CD4-positive, alpha-beta T cell treated with Interferon alpha-2 for 1 hour (primary cell): Measurements from ENCODE around the gene PRTFDC1.
A peak's percentile ranks its signal among the peaks of the same experiment; 100 is the strongest.
"Not testable (repeated sequence)": the region's sequence is repeated elsewhere in the genome, so short reads cannot be mapped to it uniquely, and the experiment has no call there.

Experiments
- DNase-seq, 2 donors: peaks; one replicate each; pipeline ENCODE4 v3.0.0-alpha.2; 2020 to 2022

The PRTFDC1 gene

GRCh38 chr10:24963521-24964041 lies 11.2 kb upstream of the PRTFDC1 start:
- no peak for DNase-seq

GRCh38 chr10:24962995-24963394 lies 10.6 kb upstream of the PRTFDC1 start:
- no peak for DNase-seq

DNA sequence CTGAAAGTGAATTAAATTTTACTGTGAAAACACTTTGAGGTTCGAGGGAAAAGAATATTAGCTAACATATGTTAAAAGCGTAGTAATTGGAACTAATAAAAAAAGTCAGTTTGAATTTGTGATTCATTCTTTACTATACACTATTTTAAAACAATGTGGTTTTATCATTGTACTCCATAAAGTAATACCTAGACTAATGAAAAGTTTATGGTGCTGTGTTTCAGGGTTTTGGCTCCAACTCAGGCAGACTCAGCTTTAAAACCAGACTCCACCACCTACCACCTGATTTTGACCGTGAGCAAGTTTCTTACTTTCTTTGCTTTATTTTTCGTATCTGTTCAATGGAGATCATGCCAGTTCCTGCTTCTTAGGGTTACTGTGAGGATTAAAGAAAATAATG lies 9.2 kb upstream of the PRTFDC1 start:
- DNase-seq: no peak

DNA sequence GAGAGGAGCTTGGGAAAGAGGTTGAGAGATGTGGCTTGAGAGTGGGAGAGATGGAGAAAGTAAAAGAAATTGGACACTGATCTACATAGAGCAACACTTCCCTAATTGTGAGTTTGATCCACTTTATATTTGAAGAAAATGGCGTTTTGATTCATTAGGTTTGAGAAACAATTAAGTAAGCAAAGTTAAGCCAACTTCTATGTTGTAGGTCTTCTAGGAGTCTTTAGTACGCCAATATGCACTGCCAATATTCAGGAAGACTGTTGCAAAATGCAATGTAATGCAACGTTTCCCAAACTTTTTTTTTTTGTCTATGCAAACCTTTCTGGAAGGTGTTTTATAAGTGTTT lies 7.0 kb upstream of the PRTFDC1 start:
- no peak for DNase-seq

GRCh38 chr10:24958721-24959381 lies 6.4 kb upstream of the PRTFDC1 start:
- no peak for DNase-seq

DNA sequence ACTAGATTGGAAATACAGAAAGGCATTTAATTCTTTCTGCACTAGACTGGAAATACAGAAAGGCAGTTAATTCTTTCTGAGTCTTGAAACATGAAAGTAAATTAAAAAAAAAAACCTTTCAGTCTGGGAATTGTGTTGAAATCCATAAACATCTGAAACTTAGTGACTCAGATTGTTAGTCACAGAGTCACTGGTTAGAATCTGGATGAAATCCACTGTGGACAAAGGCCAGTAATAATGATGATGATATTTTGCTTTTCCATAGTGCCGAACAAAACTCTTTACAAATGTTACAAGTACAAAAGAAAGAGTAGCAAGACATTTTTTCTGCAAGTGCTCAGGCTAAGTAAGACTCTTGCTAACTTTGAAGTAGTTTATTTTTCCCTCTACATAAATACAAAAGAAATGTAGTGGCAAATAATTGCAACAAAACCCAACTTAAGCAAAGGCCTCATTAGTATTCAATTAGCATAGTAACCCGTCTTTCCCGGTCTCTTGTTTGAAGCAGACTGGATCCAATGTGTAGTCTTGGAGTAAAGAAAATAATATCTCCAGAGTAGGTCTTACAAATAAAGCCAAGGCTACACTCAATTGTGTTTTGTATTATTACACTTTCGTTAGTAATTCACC lies 5.8 kb upstream of the PRTFDC1 start:
- no peak for DNase-seq

DNA sequence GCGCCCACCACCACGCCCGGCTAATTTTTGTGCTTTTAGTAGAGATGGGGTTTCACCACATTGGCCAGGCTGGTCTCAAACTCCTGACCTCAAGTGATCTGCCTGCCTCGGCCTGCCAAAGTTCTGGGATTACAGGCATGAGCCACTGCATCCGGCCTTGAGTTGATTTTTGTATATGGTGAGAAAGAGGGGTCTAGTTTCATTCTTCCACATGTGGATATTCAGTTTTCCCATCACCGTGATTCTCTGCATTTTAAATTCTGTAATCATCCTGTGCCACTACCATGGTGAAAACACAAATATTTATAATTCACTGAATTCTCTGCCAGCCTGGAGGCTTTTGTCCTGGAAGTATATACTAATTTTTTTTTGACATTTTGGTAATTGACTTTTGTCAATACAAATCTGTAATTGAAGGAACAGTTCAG lies 5.2 kb upstream of the PRTFDC1 start:
- DNase-seq: not testable (repeated sequence)

GRCh38 chr10:24953675-24954074 lies 1.3 kb upstream of the PRTFDC1 start:
- DNase-seq: no peak

DNA sequence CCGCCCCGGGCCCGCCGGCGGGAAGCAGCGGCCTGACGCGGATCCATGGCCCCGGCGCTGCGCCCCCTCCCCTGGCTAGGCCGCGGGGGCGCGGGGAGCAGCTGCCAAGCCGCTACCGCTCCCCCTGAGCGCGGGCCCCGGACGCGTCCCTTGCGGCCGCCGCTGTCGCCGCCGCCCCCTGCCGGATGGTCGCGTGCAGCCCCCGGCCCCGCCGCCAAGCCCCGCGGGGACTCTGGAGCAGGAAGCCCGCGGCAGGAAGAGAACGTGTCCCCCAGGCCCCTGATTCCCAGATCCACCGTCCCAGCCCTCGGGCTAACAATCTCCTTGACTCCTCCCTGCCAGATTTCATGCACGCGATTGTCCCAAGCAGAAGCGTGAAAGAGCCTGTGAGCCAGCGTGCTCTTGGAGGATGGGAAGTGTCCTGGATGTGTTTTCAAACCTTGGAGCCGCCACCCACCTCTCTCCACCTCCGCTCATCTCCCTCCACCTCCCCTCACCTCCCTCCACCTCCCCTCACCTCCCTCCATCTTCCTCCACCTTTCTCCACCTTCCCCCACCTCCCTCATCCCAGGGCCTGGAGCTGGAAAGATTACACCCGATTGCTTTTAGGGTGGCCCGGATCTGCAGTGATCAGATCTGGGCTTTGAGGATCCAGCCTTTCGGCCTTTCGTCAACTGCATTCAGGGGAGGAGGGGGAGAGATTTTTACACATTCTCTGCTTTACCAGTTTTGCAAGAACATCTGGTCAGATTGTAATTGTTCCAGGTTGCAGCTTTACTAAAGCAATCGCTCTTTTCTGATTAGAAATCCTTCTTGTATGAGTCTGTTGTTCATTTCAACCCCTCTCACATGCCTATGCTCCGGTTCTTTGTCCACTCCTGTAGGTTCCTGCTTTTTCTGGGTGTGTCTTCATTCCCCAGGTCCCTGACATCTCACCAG lies 570 bp upstream of the PRTFDC1 start:
- DNase-seq: peak; percentile 27 to 63

DNA sequence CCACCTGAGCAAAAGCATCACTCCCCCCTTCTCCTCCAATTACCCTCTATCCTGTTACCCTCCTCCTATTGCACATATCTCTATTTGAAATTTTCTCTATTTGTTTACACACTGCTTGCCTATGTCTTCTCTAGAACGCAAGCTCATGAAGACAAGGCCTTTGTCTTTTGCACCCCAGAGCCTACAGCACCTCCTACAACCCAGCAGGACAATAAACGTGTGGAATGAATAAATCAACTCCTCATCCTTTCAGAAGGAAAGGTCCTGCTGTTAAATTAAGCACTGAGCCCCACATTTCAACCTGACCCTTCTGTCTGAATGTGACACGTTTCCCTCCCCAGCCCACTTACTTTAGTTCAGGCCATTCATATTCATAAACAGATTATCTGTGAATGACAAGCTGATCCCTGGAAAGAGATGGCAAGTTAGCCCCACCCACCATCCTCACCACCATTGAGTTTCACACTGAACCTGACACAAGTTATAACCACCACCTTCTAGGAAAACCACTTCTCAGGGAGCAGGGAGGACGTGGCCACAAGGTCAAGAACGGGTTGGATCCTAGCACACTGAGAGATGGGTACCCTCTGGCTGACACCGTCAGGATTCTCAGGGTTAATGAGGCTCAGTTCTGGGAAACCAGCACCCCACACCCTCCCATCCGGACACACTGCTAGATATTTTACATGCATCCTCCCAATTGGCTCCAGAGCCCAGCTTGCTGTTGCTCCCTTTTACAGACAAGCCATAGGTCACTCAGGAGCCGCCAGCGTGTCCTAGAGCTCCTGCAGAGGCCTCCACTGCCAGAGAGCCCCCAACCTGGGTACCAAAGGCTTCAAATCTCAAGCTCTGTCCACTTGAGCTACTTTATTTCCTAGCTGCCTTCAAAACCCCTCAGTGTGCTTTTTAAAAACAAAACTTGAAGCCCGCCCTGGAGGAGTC lies 934 bp downstream of the PRTFDC1 start:
- DNase-seq: peak in 1 of 2 donors; percentile 5

GRCh38 chr10:24950439-24950838 lies 2.0 kb downstream of the PRTFDC1 start:
- DNase-seq: no peak

GRCh38 chr10:24949616-24950015 lies 2.8 kb downstream of the PRTFDC1 start:
- no peak for DNase-seq

- no peak for DNase-seq
Observed at GRCh38 chr10:24947304-24948097, 4.9 kb downstream of the PRTFDC1 start.

- DNase-seq: no peak
Observed at GRCh38 chr10:24944512-24945255, 7.7 kb downstream of the PRTFDC1 start.

- no peak for DNase-seq
Observed at GRCh38 chr10:24938525-24938924, 13.9 kb downstream of the PRTFDC1 start.

DNA sequence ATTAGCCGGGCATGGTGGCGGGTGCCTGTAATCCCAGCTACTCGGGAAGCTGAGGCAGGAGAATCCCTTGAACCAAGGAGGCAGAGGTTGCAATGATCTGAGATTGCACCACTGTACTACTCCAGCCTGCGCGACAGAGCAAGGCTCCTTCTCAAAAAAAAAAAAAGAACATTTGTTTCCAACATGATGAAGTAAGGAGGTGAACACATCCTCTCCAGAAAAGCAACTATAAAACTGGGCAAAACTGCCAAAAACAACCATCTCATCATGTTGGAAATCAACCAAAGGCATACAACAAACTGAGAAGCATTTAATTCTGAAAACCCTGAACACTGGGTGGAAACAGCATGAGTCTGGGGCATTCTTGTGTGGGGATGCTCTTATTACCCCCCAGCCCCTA lies 14.3 kb downstream of the PRTFDC1 start:
- no peak for DNase-seq

DNA sequence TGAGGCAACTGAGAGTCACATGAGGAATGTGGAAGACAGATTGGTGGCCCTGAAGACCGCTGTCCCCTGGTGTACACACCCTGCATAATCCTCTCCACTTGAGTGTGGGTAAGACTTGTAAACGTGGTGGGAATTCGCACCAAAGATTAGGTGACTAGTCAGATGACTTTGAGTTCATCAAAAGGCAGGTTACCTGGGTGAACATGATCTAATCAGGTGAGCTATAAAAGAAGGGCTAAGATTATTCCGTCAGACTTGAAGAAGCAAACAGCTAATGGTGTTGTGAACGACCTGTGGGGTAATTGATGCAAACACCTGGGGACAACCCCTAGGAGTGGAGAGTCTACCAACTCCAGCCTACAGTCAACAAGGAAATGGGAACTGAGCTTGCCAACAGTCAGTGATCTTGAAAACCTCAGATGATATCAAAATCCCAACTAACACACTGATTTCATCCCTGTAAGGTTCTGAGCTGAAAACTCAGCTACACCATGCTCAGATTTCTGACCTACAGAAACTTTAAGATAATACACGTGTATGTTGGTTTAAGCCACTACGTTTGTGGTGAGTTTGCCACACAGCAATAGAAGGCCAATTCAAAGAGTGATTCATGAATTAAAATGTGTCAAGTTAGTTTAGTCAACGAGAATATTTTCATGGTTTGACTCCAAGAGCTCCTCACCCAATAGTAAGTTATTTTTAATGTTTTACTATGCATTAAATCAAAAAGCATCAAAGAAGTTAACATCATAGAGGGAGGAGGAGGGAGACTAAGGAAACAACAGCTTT lies 16.7 kb downstream of the PRTFDC1 start:
- DNase-seq: no peak

- DNase-seq: no peak
Observed at GRCh38 chr10:24931236-24931635, 21.2 kb downstream of the PRTFDC1 start.

DNA sequence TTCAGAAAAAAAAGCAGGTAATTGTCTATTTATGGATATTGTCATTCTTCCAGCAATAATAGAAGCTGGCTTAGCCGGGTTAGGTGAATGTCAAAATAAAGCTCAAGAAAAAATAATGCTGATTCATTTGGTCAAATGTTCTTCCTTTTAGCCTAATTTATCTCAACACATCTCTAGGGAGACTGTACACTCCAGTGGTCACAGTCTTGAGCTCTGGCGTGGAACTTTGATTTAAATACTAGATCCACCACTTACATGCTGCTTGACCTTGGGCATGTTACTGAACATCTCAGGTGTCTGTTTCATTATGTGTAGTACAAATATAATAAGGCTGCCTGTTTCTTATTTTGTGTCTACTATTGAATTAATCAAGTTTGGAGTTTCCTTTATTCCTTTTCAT lies 22.0 kb downstream of the PRTFDC1 start:
- DNase-seq: no peak

DNA sequence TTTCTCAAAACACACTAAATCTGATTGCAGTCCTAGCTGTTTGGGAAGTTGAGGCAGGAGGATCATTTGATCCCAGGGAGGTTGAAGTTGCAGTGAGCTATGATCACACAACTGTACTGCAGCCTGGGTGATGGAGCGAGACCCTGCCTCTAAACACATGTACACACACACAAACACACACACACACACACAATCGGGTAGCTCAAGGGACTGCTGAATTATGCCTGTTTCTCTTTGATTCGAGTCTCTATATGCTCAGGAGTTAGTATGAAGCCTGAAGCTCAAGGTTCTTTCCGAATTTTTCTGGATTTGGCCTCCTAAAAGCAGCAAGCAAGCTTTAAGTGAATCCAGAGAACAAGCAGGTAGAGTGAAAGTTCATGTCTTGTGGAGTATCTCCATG lies 22.5 kb downstream of the PRTFDC1 start:
- DNase-seq: no peak
